HPDE6-E6E7 (cell line): ENCODE data around the gene POLN.

Source experiments
- DNase-seq: peaks from one replicate; pipeline ENCODE4 v3.0.0; 2011; ENCODE audit warnings: missing footprints; ENCODE audit errors: extremely low spot score

Gene POLN

GRCh38 chr4:2071252-2071911 lies 170.5 kb downstream of the POLN start:
- no peak for DNase-seq

GRCh38 chr4:2070421-2071251 lies 171.3 kb downstream of the POLN start:
- no peak for DNase-seq

- DNase-seq: no peak
These were observed 171.9 kb downstream of the POLN start for GRCh38 chr4:2069986-2070385.

DNA sequence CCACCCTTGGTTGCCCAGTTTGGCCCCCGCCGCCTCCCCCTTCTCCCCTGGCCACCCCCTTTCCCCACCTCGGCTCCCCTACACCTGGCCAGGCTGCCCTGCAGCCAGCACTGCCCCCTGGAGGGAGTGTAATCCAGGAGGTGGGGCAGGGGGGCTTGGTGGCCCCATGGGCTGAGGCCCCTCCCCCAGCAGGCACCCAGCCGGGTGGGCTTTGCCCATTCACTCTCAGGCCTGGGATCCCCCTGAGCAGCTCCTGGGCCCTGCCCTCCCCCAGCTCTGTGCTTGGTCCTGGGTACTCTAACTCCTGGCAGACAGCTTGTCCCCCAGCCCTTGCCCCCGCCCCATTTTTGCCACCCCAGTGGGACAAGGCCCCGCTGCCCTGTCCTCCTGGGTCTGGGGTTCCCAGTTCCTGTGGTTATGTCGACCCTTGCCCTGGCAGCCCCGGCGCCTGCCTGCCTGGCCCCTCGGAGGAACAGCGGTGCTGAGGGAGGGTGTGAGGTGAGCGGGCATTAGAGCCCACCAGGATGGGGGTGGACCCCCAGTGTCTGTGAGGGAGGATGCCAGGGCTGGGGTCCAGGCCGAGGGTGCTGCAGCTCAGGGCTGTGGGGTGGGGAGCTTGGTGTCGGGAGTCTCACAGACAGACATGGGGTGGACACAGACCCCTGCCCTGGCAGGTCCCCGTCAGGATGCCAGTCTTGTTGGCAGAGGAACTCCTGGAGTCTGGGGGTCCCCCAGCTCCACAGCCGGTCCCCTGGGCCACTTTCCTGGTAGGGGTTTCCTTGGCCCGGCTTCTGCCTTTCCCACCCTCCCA lies 172.6 kb downstream of the POLN start:
- no peak for DNase-seq

DNA sequence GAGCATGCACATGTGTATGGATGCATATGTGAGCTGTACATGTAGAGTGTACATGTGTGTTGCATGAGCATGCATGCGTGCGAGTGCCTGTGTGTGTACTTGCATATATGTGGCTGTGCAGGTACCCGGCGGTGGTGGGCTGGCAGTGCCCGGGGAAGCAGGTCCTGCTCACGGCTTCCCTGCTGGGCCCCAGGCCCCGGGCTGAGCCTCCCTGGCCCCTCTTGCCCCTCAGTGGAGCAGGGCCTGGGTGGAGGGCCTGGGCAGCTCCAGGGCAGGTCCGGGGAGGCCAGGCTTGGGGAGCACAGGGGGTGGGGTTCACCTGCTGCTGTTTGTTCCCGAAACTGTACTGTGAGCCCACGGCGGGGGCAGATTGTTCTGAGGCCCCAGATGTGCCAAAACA lies 173.4 kb downstream of the POLN start:
- DNase-seq: no peak

DNA sequence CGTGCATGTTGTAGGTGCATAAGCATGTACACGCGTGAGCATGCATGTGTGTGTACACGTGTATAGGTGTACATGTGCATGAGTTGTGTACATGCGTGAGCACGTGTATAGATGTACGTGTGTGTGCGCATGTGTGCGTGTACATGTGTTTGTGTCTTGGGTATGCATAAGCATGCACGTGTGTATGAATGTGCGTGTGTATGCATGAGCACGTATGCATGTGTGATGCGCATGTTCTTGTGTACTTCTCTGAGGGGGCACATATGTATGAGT lies 173.8 kb downstream of the POLN start:
- no peak for DNase-seq

- no peak for DNase-seq
These were observed 174.3 kb downstream of the POLN start for GRCh38 chr4:2067446-2068197.

GRCh38 chr4:2066571-2067445 lies 175.1 kb downstream of the POLN start:
- no peak for DNase-seq

- no peak for DNase-seq
These were observed 175.8 kb downstream of the POLN start for GRCh38 chr4:2066011-2066551.

GRCh38 chr4:2065106-2065930 lies 176.6 kb downstream of the POLN start:
- DNase-seq: no peak

DNA sequence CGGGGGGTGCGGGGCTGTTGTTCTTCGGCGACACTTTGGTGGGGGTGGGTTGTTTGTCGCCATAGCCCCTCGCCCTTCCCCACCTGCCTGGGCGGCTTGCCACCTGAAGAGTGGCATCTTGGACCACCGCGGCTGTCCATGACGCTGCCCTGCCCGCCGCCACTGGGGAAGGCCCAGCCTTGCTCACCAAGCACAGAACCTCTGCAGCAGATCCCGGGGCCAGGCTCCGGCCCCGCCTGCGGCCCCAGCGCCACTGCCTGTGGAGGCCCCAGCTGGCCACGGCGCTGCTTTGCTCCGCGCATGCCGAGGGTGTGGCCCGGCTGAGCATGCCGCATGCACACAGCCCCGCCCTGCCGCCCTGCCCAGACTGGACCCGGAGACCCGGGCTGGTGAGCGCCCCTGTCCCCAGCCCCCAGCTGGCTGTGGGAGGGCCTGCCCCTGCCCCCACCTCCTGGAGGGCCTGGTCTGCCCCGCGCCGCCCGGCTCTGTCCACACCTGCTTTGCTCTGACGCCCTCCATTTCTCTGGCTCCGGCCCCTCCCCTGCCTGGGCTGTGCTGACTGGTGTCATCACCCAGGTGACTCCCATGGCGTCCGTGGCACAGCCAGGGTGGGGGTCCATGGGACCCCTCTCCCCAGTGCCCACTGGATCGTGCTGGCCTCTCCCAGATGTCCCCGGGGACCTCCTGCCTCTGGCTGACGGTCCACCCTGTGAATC lies 177.5 kb downstream of the POLN start:
- DNase-seq: no peak

DNA sequence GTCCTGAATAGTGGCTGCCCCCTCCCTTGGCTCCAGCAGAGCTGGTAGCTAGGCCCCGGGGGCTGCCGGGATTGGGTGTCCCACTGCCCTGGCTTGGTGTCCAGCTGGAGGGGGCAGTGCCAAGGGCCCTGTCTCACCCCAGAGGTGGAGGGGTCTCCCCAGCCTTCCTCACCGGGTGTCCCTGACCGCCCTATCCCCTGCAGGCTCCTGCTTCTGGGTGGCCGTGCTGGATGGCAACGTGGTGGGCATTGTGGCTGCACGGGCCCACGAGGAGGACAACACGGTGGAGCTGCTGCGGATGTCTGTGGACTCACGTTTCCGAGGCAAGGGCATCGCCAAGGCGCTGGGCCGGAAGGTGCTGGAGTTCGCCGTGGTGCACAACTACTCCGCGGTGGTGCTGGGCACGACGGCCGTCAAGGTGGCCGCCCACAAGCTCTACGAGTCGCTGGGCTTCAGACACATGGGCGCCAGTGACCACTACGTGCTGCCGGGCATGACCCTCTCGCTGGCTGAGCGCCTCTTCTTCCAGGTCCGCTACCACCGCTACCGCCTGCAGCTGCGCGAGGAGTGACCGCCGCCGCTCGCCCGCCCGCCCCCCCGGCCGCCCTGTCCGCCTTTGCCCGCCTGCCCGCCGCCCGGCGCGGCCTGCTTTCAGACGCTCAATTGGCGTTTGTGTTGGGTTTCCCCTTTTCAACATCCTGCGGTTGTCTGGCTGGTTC lies 178.2 kb downstream of the POLN start:
- DNase-seq: no peak

GRCh38 chr4:2062808-2063524 lies 179.0 kb downstream of the POLN start:
- no peak for DNase-seq

DNA sequence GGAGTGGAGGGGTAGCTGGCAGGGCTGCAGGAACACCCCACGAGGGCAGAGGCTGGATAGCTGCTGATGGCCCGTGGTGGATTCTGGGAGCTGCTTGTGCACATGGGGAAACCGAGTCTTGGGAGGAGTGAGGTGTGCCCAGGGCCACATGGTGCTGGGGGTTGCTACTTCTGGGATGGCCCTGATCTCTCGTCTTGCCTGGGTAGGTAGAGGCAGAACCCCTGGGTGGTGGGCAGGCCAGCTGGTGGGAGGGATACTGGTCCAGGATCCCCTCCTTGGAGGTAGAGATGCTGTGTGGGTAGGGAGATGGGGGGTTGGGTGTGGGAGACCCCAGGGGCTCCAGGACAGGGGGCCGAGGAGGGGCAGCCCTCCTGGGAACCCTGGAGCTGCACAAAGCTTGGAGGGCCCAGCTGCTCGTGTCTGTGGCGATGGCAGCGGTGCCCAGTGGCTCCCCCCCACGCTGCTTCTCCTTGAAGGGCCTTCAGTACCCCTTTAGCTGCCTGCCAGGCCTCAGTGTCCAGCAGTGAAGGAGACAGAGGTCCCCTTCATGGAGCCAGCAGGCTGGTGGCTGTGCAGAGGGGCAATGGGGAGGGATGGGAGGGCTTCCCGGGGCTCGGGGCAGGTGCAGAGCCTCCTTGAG lies 179.6 kb downstream of the POLN start:
- DNase-seq: no peak

DNA sequence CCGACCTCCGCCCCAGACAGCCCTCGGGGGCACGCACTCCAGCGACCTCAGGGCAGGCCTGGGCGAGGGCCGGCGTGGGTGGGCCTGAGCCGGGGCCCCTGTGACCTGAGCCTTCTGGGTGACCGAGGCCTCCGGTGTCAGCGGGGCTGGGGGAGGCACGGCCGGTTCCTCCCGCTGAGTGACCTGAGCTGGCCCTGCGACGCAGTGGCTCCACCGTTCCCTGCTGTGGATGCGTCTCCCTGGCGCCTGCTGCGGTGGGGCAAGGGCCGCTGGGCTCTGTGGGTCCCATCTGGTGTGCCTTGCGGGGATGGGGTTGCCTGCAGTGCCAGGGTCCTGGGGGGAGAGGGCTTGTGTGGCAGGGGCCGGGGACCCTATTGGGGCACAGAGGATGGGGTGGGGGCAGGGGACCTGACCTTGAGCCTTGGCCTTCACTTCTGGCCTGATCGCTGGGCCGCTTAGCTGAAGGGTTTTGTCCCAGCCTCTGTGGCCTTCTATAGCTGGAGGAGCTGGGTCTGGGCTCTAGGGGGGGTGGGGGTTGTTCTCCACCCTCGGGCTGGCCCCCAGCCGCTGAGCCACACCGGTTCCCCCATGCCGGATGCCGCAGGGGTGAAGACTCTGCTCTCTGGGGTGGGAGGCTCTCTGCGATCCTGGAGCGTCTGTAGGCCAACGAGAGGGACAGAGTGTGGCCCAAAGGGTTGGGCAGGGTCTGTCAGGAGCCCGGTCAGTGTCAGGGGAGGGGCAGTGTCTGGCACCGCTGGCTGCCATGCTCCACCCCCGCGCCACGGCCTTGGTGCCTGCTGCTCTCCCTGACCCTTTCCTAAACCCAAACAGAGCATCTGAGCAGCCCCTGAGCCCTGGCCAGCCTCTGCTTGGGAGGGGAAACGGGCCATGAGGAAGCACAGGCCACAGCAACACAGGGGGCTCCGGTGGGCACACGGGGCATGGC lies 180.5 kb downstream of the POLN start:
- DNase-seq: no peak

GRCh38 chr4:2060611-2061185 lies 181.2 kb downstream of the POLN start:
- DNase-seq: no peak
